Activated CD4-positive, alpha-beta T cell treated with anti-CD3 and anti-CD28 coated beads for 48 hours (primary cell): ENCODE data around the gene CASKIN2.

Experiments
- DNase-seq: peaks from one replicate; pipeline ENCODE4 v3.0.0-alpha.2; 2020

Gene CASKIN2, protein sequence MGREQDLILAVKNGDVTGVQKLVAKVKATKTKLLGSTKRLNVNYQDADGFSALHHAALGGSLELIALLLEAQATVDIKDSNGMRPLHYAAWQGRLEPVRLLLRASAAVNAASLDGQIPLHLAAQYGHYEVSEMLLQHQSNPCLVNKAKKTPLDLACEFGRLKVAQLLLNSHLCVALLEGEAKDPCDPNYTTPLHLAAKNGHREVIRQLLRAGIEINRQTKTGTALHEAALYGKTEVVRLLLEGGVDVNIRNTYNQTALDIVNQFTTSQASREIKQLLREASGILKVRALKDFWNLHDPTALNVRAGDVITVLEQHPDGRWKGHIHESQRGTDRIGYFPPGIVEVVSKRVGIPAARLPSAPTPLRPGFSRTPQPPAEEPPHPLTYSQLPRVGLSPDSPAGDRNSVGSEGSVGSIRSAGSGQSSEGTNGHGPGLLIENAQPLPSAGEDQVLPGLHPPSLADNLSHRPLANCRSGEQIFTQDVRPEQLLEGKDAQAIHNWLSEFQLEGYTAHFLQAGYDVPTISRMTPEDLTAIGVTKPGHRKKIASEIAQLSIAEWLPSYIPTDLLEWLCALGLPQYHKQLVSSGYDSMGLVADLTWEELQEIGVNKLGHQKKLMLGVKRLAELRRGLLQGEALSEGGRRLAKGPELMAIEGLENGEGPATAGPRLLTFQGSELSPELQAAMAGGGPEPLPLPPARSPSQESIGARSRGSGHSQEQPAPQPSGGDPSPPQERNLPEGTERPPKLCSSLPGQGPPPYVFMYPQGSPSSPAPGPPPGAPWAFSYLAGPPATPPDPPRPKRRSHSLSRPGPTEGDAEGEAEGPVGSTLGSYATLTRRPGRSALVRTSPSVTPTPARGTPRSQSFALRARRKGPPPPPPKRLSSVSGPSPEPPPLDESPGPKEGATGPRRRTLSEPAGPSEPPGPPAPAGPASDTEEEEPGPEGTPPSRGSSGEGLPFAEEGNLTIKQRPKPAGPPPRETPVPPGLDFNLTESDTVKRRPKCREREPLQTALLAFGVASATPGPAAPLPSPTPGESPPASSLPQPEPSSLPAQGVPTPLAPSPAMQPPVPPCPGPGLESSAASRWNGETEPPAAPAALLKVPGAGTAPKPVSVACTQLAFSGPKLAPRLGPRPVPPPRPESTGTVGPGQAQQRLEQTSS (N-terminal part only)

DNA sequence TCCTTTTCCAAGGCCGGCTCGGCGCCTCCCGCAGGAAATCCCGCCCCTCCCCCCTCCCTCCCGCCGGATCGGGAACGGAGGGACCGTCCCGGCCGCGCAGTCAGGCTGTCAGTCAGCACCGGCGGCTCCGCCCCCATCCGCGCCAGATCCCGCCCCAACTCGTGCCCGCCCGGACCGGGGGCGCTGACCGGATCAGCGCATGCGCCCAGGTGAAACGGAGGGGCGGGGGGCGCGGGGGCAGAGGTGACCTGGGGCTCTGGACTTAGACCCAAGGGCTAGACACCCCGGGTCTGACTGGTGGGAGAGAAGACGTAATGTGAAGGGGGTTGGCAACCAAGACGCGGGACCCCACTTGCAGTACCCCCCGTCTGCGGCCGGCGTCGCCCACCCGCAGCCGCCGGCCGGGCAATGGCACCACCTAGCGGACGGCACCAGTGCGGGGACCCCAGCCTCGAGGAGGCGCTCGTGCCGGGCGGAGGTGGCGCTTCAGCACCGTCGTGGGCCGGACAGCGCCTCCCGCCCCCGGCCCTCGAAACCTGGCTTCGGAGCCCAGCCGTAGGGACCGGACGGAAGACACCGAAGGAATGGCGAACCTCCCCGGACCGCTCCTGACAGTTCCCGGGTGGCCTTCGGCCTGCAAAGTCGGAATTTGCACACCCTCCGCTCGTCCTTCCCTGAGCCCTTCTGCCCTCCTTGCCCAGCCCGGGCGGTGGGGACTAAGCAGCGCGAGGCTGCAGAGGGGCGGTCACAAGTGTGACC lies at the start of gene CASKIN2:
CASKIN2 (minus strand) TSS at position 42 of the 759 bp plus-strand sequence. CDS start 1,733 bp downstream, outside the sequence.
- peak; percentile 91 for DNase-seq

DNA sequence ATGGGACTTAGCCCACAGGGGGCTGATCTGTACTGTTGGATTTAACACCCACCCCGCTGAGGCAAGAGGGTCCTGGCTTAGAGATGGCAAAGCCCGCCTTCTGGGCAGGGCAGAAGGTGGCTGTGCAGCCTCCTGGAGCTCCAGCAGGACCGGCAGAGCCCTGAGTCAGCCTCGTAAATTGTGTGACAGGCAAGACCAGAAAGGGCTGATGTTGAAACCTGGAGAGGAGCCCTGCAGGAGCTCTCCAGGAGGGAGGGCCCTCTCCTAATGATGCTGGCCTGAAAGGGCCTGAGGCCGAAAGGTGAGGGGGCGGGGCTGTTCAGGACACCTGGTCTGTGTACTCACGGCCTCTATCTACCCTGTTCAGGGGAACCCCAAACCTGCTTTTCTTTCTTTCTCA lies 49.7 kb upstream of the CASKIN2 start:
- DNase-seq: no peak

DNA sequence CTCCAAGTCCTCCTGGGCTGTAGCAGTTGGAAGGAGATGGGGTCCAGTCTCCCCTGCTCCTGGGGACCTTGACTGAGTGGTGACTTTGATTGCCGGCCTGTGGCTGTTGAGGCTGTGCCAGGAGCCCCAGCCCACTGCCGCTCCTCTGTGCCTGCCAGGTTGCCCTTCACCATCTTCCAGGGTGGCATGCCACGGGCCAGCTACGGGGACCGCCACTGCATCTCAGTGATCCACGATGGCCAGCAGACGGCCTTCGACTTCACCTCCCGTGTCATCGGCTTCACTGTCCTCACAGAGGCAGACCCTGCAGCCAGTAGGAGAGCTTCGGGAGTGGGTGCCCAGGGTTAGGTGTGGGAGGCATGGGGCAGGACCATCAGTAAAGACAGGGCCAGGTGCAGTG lies 48.9 kb upstream of the CASKIN2 start:
- no peak for DNase-seq

DNA sequence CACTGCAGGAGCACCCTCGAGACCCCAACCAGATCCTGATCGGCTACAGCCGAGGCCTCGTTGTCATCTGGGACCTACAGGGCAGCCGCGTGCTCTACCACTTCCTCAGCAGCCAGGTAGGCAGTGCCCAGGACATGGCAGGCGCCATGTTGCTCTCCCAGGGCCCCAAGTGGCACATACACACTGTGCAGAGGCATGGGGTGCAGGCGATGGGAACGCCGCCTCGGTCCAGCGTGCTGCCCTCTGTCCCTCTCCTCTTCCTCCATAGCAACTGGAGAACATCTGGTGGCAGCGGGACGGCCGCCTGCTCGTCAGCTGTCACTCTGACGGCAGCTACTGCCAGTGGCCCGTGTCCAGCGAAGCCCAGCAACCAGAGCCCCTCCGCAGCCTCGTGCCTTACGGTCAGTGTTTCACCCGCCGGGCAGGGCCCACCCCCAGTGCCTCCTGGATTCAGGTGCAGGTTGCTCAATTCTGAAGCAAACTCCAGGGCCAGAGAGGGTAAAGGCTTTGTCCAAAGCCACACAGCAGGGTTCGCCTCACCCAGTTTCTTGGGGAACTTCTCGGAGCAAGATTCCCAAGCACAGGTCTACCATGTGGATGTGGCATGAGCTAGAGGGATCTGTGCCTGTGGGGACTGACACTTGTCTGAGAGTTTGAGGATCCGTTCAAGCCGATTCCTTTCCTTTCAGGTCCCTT lies 47.9 kb upstream of the CASKIN2 start:
- no peak for DNase-seq

DNA sequence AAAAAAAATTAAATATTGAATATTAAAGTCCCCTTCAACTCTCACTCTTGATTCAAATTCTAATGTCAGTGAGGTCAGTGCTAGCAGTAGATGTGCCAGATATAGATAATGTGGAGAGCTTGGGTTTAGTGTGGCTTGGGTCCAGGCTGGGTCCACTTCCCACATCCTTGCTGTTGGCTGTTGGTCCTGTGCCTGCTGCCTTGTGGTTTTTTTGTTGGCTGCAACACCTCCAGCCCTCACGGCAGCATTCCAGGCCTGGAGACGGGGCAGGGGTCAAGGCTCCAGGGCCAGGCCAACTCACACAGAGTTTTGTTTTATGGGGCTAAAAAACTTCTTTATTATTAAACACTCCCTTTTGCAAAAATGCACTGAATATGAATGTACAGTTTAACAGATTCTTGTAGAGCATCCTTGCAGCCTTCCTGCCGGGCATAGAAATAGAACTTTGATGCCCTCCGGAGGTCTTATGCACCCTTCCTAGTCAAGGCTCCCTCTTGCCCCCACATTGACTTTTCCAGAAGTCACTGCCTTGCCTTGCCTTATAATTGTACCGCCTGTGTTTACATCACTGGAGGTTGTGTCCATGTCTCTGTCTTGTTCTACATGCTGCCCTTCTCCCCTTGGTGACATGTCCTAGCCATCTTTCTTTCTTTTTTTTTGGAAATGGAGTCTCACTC lies 46.7 kb upstream of the CASKIN2 start:
- DNase-seq: no peak

DNA sequence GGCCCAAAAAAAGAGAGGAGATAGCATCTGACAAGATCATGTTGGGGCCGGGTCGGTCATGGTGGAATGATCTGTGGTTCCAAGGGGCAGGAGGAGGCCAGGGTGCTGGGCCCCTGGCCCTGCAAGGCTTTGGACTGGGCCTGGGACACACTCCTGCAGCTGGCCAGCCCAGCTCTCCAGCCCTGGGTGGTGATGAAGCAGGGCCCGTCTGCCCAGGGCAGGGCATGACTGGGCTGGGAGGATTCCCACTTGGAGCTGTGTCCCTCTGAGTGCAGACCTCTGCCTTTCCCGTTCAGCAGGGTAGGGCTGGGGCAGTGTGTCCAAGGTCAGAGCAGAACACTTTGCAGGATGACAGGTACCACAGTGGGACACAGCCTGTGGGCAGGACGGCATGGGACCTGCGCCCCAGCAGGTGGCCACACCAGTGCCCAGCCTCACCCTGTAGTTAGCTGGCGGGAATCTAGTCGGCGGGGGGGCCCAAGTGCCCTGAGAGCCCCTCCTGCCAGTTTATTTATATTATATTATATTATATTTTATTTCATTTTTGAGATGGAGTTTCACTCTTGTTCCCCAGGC lies 44.7 kb upstream of the CASKIN2 start:
- DNase-seq: no peak

DNA sequence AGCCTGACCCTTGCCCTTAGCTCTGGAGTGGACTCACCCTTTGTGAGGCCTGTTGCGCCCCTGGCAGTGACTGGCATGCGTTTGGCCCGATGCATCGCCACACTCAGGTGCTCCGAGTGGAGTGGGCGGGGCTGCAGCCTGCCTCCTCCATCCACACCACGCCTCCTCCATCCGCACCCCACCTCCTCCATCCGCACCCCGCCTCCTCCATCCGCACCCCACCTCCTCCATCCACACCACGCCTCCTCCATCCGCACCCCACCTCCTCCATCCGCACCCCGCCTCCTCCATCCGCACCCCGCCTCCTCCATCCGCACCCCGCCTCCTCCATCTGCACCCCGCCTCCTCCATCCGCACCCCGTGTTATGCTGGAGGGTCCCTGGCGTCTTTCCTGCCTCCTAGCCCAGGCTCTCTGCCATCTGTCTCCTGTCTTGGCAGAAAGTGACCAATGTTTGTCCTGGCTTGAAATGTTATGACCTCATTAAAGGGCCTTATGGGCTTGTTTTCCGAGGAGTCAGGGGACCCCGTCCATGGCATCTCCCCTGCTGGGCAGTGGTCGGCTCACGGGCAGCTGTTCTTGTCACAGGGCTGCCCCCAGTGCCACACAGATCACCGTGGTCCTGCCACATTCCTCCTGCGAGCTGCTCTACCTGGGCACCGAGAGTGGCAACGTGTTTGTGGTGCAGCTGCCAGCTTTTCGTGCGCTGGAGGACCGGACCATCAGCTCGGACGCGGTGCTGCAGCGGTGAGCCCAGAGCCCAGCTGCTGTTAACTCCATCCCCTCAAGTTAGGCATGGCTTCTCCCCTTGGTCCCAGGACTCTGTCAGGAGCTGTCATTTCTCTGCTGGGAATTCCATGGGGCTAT lies 43.6 kb upstream of the CASKIN2 start:
- DNase-seq: no peak

DNA sequence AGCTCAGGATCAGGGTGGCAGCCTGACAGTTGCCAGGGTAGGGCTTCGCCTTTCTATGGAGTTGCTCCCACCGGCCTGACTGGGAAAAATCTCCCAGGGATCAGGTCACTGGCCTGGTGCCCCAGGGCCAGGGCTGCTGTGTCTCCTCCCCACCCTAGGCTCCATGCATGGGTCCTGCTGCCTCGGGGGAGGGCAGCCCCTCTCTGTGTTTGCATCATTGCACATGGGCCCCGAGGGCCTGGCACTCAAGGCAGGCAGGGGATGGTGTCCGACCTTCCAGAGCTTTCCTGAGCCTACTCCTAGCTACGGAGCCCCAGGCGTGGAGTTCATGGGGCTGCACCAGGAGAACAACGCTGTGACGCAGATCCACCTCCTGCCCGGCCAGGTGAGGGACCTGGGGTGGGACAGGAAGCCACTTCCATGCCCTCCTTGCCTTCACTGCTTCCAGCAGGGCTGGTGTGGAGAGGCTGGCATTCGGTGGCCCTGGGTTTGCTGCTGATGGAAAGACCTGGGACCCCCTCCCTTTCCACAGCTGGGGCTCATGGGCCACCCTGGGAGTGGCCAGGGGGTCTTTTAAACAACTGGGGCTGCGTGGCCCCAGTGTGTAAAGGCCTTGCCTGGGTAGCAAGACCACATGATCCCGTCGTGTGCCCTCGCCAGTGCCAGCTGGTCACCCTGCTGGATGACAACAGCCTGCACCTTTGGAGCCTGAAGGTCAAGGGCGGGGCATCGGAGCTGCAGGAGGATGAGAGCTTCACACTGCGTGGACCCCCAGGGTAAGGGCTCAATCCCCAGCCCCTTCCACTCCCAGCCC lies 42.7 kb upstream of the CASKIN2 start:
- DNase-seq: no peak

DNA sequence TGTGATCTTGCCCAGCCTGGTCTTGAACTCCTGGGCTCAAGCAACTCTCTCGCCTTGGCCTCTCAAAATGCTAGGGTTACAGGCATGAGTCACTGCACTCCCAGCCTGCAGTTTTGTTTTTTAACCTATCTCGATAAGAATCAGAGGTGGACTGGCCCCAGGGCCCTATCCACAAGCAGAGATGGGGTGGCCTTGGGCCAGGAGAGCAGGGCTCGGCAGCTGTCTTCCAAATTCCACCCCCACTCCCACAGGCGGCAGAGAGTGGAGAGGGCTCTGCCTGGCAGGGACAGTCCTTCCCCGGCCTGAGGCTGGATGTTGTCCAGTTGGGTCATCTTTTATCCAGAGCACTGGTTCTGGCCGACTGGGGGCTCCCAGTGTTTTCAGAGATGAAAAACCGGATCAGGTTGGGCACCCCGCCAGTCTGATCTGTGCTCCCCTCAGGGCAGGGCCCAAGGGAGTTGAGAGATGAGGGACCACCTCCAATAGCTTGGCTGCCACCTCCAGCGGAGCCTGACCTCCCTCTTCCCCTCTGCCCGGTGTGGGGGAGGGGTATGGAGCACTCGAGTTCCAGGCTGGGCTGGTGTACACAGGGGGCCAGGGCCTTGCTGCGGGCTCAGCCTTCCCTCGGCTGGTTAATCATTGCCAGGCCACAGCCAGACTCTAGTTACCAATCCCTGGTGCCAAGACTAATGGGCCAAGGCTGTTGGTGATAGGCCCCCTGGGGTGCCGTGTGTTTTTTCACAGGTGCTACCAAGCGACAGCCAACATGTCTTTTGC lies 41.9 kb upstream of the CASKIN2 start:
- DNase-seq: no peak

DNA sequence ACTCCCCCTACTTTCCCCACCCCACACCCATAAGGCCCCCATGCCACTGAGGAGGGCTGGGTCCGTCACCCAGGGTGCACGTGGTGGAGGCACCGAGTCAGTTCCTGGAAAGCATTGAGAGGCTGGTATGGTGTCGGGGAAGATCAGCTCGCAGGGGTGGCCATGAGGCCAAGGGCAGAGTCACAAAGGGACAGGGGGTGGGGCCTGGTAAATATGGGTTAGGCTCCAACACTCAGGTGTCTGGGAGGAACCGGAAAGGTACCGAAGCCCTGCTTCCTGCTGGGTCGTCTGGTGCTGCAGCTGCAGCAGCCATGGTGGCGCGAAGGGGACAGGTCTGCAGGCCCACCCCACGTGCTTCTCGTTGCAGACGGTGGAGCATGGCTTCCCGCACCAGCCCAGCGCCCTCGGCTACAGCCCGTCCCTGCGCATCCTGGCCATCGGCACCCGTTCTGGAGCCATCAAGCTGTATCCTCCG lies 40.4 kb upstream of the CASKIN2 start:
- no peak for DNase-seq

DNA sequence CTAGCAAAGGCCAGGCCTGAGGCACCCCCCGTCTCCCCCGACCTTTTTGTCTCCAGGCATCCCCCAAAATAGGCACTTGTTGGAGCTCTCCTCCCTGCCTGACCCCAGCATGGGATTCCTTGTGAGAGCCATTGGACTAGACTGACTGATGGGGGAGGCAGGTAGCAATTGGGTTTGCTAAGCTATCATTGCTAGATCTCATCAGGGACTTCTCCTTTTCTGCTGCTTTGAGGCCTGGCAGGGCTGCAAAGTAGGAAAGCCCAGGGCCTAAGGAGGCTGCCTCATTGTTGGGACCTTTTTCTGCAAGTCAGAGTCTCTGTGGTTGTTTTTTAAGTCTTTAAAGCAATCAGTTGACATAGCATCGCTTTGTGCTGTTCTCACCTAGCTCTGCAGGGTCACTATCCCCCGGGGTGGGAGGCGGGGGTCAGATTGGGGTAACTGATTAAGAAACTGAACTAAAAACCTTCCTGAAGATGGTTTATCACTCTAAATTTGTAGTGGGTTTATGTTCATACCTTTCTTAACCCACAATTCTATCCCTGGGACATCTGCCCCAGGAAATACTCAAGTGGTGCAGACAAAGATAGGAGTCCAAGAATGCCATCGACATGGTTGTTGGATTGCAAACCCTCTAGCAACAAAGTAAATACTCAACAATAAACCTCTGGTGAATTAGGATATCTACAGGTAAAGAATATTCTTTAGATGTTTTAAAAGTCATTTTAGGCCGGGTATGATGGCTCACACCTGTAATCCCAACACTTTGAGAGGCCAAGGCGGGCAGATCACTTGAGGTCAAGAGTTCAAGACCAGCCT lies 38.2 kb upstream of the CASKIN2 start:
- DNase-seq: no peak

DNA sequence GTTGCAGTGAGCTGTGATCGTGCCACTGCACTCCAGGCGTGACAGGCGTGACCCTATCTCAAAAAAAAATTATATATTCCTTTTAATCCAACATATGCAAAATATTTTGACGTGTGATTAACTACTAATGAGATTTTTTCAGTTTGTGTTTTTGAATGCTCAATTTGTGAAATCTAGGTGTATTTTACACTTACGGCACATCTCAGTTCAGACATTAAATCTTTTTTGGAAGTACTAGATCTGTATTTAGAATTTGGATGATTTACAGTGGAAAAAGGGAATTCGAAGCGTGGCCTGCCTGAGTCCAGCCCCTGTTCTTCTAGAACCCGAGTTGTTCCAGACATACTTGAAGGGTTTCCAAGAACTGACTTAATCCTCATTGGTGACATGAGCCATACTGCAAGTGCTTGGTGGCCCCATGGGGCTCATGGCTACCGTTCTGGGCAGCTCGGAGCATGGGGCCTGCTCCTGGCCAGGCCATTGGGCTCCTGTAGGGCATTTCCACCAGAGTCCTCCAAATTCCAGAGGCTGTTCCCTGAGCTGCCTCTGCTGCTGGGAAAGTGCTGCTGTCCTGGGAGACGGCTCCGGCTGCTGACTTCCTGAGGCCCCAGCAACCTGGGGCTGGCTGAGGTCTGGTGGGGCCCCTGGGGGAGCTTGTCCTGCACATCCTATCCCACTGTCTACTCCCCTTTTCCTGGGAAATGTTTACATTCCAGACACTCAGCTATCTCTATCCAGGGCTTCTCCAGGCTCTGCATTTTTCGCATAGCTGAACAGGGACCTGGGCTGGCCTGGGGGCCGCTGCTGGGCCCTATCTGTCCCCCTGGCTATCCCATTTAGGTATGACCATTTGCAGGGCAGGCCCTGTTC lies 37.3 kb upstream of the CASKIN2 start:
- DNase-seq: no peak

DNA sequence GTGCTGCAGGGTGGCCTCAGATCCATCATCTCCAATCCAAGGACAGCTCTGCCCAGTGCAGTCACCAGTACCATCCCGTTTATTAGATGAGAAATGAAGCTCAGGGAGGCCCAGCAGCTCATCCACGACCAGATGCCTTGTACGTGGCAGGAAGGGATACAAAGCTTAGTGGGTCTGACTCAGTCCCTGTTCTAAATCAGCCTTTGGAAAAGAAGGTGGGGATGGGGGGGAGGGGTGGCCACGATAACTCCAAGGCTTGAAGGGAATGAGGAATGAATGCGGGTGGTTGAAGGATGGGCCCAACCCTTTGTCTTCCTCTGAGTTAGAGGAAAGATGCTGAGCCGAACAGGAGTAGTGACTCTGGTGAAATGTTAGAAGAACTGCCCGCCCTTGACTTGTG lies 35.9 kb upstream of the CASKIN2 start:
- DNase-seq: no peak

DNA sequence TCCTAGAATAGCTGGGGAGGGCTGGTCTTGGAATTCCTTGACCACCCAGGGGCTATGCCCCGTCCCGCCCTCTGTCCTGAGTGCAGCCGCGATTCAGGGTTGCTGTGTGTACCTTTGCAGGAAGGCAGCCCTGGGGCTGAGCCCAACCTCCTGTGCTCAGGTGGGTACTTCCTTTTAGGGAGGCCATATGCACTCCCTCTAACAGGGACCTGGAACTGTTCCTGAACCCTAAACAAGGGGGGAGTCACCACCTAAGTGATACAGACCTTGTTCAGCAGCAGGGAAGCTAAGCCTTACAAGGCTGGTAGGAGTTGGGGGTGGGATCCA lies 34.8 kb upstream of the CASKIN2 start:
- no peak for DNase-seq

DNA sequence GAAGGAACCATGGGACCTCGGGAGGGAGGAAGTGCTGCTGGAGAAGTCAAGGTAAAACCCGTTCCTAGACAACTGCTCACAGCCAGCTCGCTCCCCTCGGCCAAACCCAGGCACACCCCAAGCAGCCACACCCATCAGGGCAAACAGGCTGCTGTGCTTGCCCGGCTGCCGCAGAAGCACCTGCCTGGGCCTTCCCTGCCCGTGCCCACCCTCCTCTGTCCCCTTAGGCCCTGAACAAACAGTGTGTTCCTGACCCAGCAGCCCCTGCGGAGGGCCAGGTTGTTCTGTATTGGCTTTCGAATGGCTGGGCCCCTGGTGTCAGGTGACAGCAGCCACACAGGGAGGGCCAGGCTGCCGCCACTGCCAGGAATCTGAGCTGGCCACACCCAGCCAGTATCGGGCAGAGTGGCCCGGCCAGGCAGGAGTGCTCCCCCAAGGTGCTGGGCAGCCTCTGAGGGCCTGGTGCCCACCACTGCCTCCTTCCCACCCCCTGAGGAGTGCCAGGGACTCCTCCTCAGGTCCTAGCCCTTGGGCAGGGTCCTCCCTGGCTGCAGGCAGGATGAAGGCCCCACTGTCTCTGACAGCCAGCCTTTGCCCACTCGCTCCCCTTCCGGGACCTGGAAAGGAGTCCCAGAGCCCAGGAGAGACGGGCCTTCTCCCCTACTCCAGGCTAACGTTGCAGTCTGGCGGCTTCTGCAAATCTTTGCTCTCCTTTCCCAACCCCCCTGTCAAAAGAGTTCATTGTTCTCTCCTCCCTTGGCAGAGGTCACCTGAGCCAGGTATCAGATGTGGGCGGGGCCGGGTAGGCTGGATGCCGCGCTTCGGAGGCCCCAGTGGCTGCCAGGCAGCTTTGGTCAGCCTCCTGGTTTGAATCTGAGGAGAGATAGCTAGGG lies 34.2 kb upstream of the CASKIN2 start:
- DNase-seq: no peak
